Body of pancreas (tissue), 4 donors: ENCODE results near the gene RPL3.

Experiments
- POLR2A ChIP-seq, 3 donors: fragments of 450-650 bp; IDR thresholded peaks; one replicate each; pipeline ENCODE4 v1.6.1; 2016; ENCODE audit warnings: antibody characterized with exemption in 3 of 3, mild to moderate bottlenecking in 2 of 3
- TF ChIP-seq, protein P1 (sequence below), 7 experiments: fragments of 450-650 bp in 4 of 7; fragments of 200-600 bp in 3 of 7; sonication (generic) in 3 of 7; IDR thresholded peaks; one replicate each; pipeline ENCODE4 v1.5.1; 2016 to 2019; ENCODE audit warnings: antibody characterized with exemption in 7 of 7

DNA sequence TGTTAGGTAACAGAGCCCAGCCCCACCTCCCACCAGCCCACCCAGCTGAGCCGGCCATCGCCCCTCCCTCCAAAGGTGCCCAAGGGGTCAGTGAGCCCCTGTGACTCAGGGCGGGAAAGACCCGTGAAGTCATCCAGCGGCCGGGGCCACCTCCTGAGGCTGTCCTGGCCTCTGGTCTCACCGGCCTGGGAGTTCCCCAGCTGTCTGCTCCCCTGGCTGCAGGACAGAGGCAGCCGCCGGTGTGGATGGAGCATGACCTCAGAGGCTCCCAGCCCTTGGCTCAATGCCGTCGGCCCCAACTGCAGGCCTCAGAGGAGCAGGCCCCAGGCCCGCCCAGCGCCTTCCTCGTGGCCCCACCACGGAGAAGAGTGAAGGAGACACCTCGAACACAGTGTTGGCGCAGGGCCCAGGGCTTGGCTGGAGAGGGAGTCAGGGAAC, 28.7 kb downstream of the RPL3 start:
- TF ChIP-seq, protein P1, sequence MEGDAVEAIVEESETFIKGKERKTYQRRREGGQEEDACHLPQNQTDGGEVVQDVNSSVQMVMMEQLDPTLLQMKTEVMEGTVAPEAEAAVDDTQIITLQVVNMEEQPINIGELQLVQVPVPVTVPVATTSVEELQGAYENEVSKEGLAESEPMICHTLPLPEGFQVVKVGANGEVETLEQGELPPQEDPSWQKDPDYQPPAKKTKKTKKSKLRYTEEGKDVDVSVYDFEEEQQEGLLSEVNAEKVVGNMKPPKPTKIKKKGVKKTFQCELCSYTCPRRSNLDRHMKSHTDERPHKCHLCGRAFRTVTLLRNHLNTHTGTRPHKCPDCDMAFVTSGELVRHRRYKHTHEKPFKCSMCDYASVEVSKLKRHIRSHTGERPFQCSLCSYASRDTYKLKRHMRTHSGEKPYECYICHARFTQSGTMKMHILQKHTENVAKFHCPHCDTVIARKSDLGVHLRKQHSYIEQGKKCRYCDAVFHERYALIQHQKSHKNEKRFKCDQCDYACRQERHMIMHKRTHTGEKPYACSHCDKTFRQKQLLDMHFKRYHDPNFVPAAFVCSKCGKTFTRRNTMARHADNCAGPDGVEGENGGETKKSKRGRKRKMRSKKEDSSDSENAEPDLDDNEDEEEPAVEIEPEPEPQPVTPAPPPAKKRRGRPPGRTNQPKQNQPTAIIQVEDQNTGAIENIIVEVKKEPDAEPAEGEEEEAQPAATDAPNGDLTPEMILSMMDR (IDR thresholded peaks at IDR 0.05) = peak in 4 of 7 experiments; percentile 22 to 52 (median 44)
- peak in 2 of 3 donors; percentile 17 to 35 for TF ChIP-seq POLR2A (IDR thresholded peaks at IDR 0.05)
